ENCODE measurements around the gene LCE7A. TPM values are rescaled to one million over a fixed set of nuclear protein-coding genes. Genes with fewer than 3 reads are reported as not detected.
A peak's percentile ranks its signal among the peaks of the same experiment; 100 is the strongest.

Gene LCE7A
- total and polyA plus RNA-seq, 4 donors, result not detected

- Histone ChIP-seq H3K9ac (ENCODE audit: low read depth in 1 of 2, low read length in 2 of 2) (no peak overlapping the region), H3K36me3 (ENCODE audit: control insufficient read depth in 4 of 4, insufficient read depth in 3 of 4, low read depth in 1 of 4, low read length in 3 of 4) (no peaks in the 10 kb centered on the region), H3K4me1 (ENCODE audit: control insufficient read depth in 4 of 4, insufficient read depth in 4 of 4, low read length in 3 of 4) (no peaks in the 10 kb centered on the region), H3K4me3 (ENCODE audit: low read depth in 1 of 3, low read length in 3 of 3) (no peak overlapping the region), H3K27me3 (ENCODE audit: control insufficient read depth in 4 of 4, insufficient read depth in 4 of 4, low read length in 3 of 4) (no peaks in the 10 kb centered on the region), H3K27ac (ENCODE audit: low read depth in 1 of 2, low read length in 2 of 2) (no peak overlapping the region), H3K9me3 (ENCODE audit: control insufficient read depth in 4 of 4, low read length in 3 of 4) (no peaks in the 10 kb centered on the region)
- peak; percentile 45 for TF ChIP-seq CTCF (IDR thresholded peaks at IDR 0.05; ENCODE audit: low read depth, low read length, missing input control)
- no peak for TF ChIP-seq ATF3 (IDR thresholded peaks at IDR 0.05)
- no peak for TF ChIP-seq NR2F2 (IDR thresholded peaks at IDR 0.05)
- TF ChIP-seq RAD21 (IDR thresholded peaks at IDR 0.05), result peak; percentile 78 to 85
- DNase-seq (ENCODE audit: low spot score), result no peak
- WGBS, result 42% methylated on average over 17 of the region's 17 CpGs
These were observed 11.3 kb downstream of the LCE7A start for GRCh38 chr1:152870831-152871730.

- peaks cover 0 to 4% (median 0%) of the 10 kb centered on the region in 4 donors for H3K4me1 ChIP-seq (ENCODE audit: control insufficient read depth in 4 of 4, insufficient read depth in 4 of 4, low read length in 3 of 4)
- no peak for TF ChIP-seq EGR1 (IDR thresholded peaks at IDR 0.05; ENCODE audit: low read depth in 2 of 2)
- no peak for TF ChIP-seq MAX (IDR thresholded peaks at IDR 0.05)
- TF ChIP-seq CTCF (IDR thresholded peaks at IDR 0.05; ENCODE audit: low read depth, low read length, missing input control), result no peak
- TF ChIP-seq FOXA2 (IDR thresholded peaks at IDR 0.05), result no peak
- H3K27me3 ChIP-seq (ENCODE audit: control insufficient read depth in 4 of 4, insufficient read depth in 4 of 4, low read length in 3 of 4), result no peaks in the 10 kb centered on the region
- H3K9ac ChIP-seq (ENCODE audit: low read depth in 1 of 2, low read length in 2 of 2), result no peak overlapping the region
- DNase-seq (ENCODE audit: low spot score), result no peak
- H3K4me3 ChIP-seq (ENCODE audit: low read depth in 1 of 3, low read length in 3 of 3), result no peak overlapping the region
- 87% methylated on average over 6 of the region's 6 CpGs for WGBS
- no peak overlapping the region for H3K27ac ChIP-seq (ENCODE audit: low read depth in 1 of 2, low read length in 2 of 2)
- H3K9me3 ChIP-seq (ENCODE audit: control insufficient read depth in 4 of 4, low read length in 3 of 4), result no peaks in the 10 kb centered on the region
- H3K36me3 ChIP-seq (ENCODE audit: control insufficient read depth in 4 of 4, insufficient read depth in 3 of 4, low read depth in 1 of 4, low read length in 3 of 4), result no peaks in the 10 kb centered on the region
These were observed 11.9 kb downstream of the LCE7A start for GRCh38 chr1:152871731-152872126.

GRCh38 chr1:152873495-152873894 lies 13.7 kb downstream of the LCE7A start:
- H3K9me3 ChIP-seq (ENCODE audit: control insufficient read depth in 4 of 4, low read length in 3 of 4), result no peaks in the 10 kb centered on the region
- no peak overlapping the region for H3K27ac ChIP-seq (ENCODE audit: low read depth in 1 of 2, low read length in 2 of 2)
- H3K9ac ChIP-seq (ENCODE audit: low read depth in 1 of 2, low read length in 2 of 2), result no peak overlapping the region
- H3K4me1 ChIP-seq (ENCODE audit: control insufficient read depth in 4 of 4, insufficient read depth in 4 of 4, low read length in 3 of 4), result peaks cover 0 to 10% (median 0%) of the 10 kb centered on the region in 4 donors
- no peaks in the 10 kb centered on the region for H3K36me3 ChIP-seq (ENCODE audit: control insufficient read depth in 4 of 4, insufficient read depth in 3 of 4, low read depth in 1 of 4, low read length in 3 of 4)
- no peak for DNase-seq (ENCODE audit: low spot score)
- no peak for TF ChIP-seq SP1 (IDR thresholded peaks at IDR 0.05)
- TF ChIP-seq GABPA (IDR thresholded peaks at IDR 0.05 in 1 of 2, conservative IDR thresholded peaks at IDR 0.05 in 1 of 2), result no peak
- no peak for TF ChIP-seq CTCF (IDR thresholded peaks at IDR 0.05; ENCODE audit: low read depth, low read length, missing input control)
- TF ChIP-seq EGR1 (IDR thresholded peaks at IDR 0.05; ENCODE audit: low read depth in 2 of 2), result no peak
- TF ChIP-seq ZBTB33 (IDR thresholded peaks at IDR 0.05), result no peak
- TF ChIP-seq RXRA (IDR thresholded peaks at IDR 0.05), result no peak
- H3K27me3 ChIP-seq (ENCODE audit: control insufficient read depth in 4 of 4, insufficient read depth in 4 of 4, low read length in 3 of 4), result no peaks in the 10 kb centered on the region
- H3K4me3 ChIP-seq (ENCODE audit: low read depth in 1 of 3, low read length in 3 of 3), result no peak overlapping the region
